ENCODE results near the gene RAB3GAP1. TPM values are rescaled to one million over a fixed set of nuclear protein-coding genes. Genes with fewer than 3 reads are reported as not detected.

The RAB3GAP1 gene
- total and polyA plus RNA-seq, 2 donors (not counting 1 experiment from before 2014, with no cell fraction given): 15.6 to 62.2 TPM

DNA sequence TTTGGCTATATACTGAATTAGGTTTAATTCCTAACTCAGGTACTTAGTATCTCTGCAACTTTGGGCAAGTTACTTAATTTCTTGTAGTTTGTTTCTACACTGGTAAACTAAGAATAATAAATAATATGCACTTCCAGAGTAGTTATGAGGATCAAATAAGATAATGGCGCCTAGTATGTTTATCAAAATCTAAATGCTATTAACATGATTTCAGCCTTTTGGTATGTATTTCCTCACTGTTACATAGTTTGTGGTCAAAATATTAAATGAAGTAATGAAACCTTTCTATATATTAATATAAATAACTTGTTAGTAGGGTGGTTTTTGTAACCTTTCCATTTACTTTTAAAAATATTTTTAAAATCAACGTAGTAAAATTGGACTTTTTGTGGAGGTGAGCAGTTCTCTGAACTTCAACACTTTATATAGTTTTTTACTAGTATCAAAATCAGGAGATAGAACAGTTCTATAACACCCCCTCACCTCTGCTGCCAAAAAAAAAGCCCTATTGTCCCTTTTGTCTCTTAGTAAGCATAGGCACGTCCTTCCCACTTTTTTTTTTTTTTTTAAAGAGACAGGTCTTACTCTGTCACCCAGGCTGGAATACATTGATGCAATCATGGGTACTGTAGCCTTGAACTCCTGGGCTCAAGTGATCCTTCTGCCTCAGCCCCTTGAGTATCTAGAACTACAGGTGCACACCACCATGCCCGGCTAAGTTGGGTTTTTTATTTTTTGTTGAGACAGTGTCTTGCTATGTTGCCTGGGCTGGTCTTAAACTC, 44.8 kb downstream of the RAB3GAP1 start:
- Mint-ChIP-seq H3K27ac (no peak overlapping the region), H3K9me3 (ENCODE audit: insufficient read depth) (no peaks in the 10 kb centered on the region), H3K4me1 (no peaks in the 10 kb centered on the region), H3K27me3 (no peaks in the 10 kb centered on the region), H3K4me3 (no peak overlapping the region)
- no peaks in the 10 kb centered on the region for H3K27me3 ChIP-seq (replicated peaks in 1 of 4; ENCODE audit: control extremely low read depth in 1 of 4, control insufficient read depth in 3 of 4, insufficient read depth in 4 of 4, low read length in 3 of 4)
- no peak for DNase-seq
- no peak overlapping the region for H3K4me3 ChIP-seq (ENCODE audit: control extremely low read depth in 1 of 5, extremely low read depth in 1 of 5, insufficient read depth in 1 of 5, low read depth in 2 of 5, low read length in 4 of 5)
- ChIA-PET CTCF (no interaction called here), POLR2A (no interaction called here)
- no CpG with 5 or more reads among the region's 4 CpGs for WGBS (ENCODE audit: insufficient coverage)
- no peaks in the 10 kb centered on the region for H3K79me2 ChIP-seq (ENCODE audit: control insufficient read depth, insufficient read depth, low read length)
- intact Hi-C loops (cut with micrococcal nuclease): no loop called here
- H3K9ac ChIP-seq (ENCODE audit: low read length): no peak overlapping the region
- no peak overlapping the region for H3K27ac ChIP-seq (ENCODE audit: low read length in 2 of 2)
- no peaks in the 10 kb centered on the region for H3K4me1 ChIP-seq (ENCODE audit: control insufficient read depth in 2 of 2, insufficient read depth in 2 of 2, low read length in 2 of 2)
- no peaks in the 10 kb centered on the region for H4K20me1 ChIP-seq (ENCODE audit: control insufficient read depth, insufficient read depth, low read length, poor library complexity, severe bottlenecking)
- no peak overlapping the region for H2AFZ ChIP-seq (ENCODE audit: insufficient read depth, low read depth, low read length, poor library complexity, severe bottlenecking)
- no peak for TF ChIP-seq CTCF (IDR thresholded peaks at IDR 0.05)
- TF ChIP-seq EZH2 (IDR thresholded peaks at IDR 0.05; ENCODE audit: borderline replicate concordance, insufficient read depth, low read depth, low read length, poor library complexity, severe bottlenecking): no peak
- no peak overlapping the region for H3K4me2 ChIP-seq (replicated peaks; ENCODE audit: low read depth, low read length, poor library complexity, severe bottlenecking)
- H3K36me3 ChIP-seq (replicated peaks in 1 of 2; ENCODE audit: control extremely low read depth in 1 of 2, control insufficient read depth in 1 of 2, extremely low read depth in 1 of 2, insufficient read depth in 2 of 2, low read length in 1 of 2): peaks cover 9 to 34% of the 10 kb centered on the region in 2 experiments
- no peaks in the 10 kb centered on the region for H3K9me3 ChIP-seq (ENCODE audit: control extremely low read depth in 1 of 3, control insufficient read depth in 2 of 3, insufficient read depth in 1 of 3, low read length in 2 of 3)
- ATAC-seq (ENCODE audit: low read depth): no peak

GRCh38 chr2:135097532-135098231, 45.6 kb downstream of the RAB3GAP1 start:
- Mint-ChIP-seq H3K9me3 (ENCODE audit: insufficient read depth) (no peaks in the 10 kb centered on the region), H3K4me3 (no peak overlapping the region), H3K27ac (no peak overlapping the region), H3K27me3 (no peaks in the 10 kb centered on the region), H3K4me1 (no peaks in the 10 kb centered on the region)
- POLR2A ChIA-PET: no interaction called here
- H3K79me2 ChIP-seq (ENCODE audit: control insufficient read depth, insufficient read depth, low read length): no peaks in the 10 kb centered on the region
- CTCF ChIA-PET: no interaction called here
- intact Hi-C loops (cut with micrococcal nuclease): no loop called here
- no peak overlapping the region for H2AFZ ChIP-seq (ENCODE audit: insufficient read depth, low read depth, low read length, poor library complexity, severe bottlenecking)
- H3K4me2 ChIP-seq (replicated peaks; ENCODE audit: low read depth, low read length, poor library complexity, severe bottlenecking): no peak overlapping the region
- peaks cover 13 to 33% of the 10 kb centered on the region in 2 experiments for H3K36me3 ChIP-seq (replicated peaks in 1 of 2; ENCODE audit: control extremely low read depth in 1 of 2, control insufficient read depth in 1 of 2, extremely low read depth in 1 of 2, insufficient read depth in 2 of 2, low read length in 1 of 2)
- H3K4me1 ChIP-seq (ENCODE audit: control insufficient read depth in 2 of 2, insufficient read depth in 2 of 2, low read length in 2 of 2): no peaks in the 10 kb centered on the region
- H3K9me3 ChIP-seq (ENCODE audit: control extremely low read depth in 1 of 3, control insufficient read depth in 2 of 3, insufficient read depth in 1 of 3, low read length in 2 of 3): peaks cover 0 to 1% (median 1%) of the 10 kb centered on the region in 3 donors
- no peak overlapping the region for H3K27ac ChIP-seq (ENCODE audit: low read length in 2 of 2)
- no peak overlapping the region for H3K4me3 ChIP-seq (ENCODE audit: control extremely low read depth in 1 of 5, extremely low read depth in 1 of 5, insufficient read depth in 1 of 5, low read depth in 2 of 5, low read length in 4 of 5)
- no peak overlapping the region for H3K9ac ChIP-seq (ENCODE audit: low read length)
- ATAC-seq (ENCODE audit: low read depth) (no peak), DNase-seq (no peak)
- no peaks in the 10 kb centered on the region for H3K27me3 ChIP-seq (replicated peaks in 1 of 4; ENCODE audit: control extremely low read depth in 1 of 4, control insufficient read depth in 3 of 4, insufficient read depth in 4 of 4, low read length in 3 of 4)
- no CpG with 5 or more reads among the region's 2 CpGs for WGBS (ENCODE audit: insufficient coverage)
- H4K20me1 ChIP-seq (ENCODE audit: control insufficient read depth, insufficient read depth, low read length, poor library complexity, severe bottlenecking): no peaks in the 10 kb centered on the region
- TF ChIP-seq EZH2 (IDR thresholded peaks at IDR 0.05; ENCODE audit: borderline replicate concordance, insufficient read depth, low read depth, low read length, poor library complexity, severe bottlenecking): no peak
- TF ChIP-seq CTCF (IDR thresholded peaks at IDR 0.05): no peak
